OCI-LY3 (cell line): ENCODE results near the gene FGF2.

Experiments
- CTCF ChIP-seq: fragments of 200-600, 300-600 bp; sonication (generic); IDR thresholded peaks from 2 replicates; pipeline ENCODE4 v1.5.1; 2014; ENCODE audit warnings: antibody characterized with exemption, low read length, low read depth
- EZH2phosphoT487 ChIP-seq: fragments of 200-600 bp; shearing (Covaris generic); IDR thresholded peaks from 2 replicates; pipeline ENCODE4 v1.6.1; 2018; ENCODE audit warnings: antibody characterized with exemption, mixed run types, low read depth

- TF ChIP-seq CTCF (no peak), EZH2phosphoT487 (no peak)
Observed at GRCh38 chr4:122810669-122811068, 16.0 kb upstream of the FGF2 start.
